ENCODE measurements around the gene MAP4K1. TPM values are rescaled to one million over a fixed set of nuclear protein-coding genes. Genes with fewer than 3 reads are reported as not detected.

Gene MAP4K1
- total and polyA plus RNA-seq, 2 of the 13 experiments (the other 11 are each of a cell fraction or from before 2014, with no cell fraction given) = 0.24 to 0.89 TPM

GRCh38 chr19:38649305-38650171, 31.8 kb upstream of the MAP4K1 start (continued):
- TF ChIP-seq USF2 (IDR thresholded peaks at IDR 0.05; ENCODE audit: low read depth, low read length) (no peak), USF2 (CRISPR knock-in tag; IDR thresholded peaks at IDR 0.05; ENCODE audit: borderline replicate concordance) (no peak), ZNF414 (CRISPR knock-in tag; IDR thresholded peaks at IDR 0.05) (0 out of 2 replicates have a peak, but pooled peaks have one; percentile 30), SMC3 (IDR thresholded peaks at IDR 0.05; ENCODE audit: low read length) (peak; percentile 28; the same call in 1 of the 2 replicates), ZC3H13 (CRISPR knock-in tag; IDR thresholded peaks at IDR 0.05) (peak; percentile 60; the same call in 1 of the 2 replicates), ZNF460 (CRISPR knock-in tag; IDR thresholded peaks at IDR 0.05; ENCODE audit: borderline replicate concordance) (no peak), BCL6 (CRISPR knock-in tag; IDR thresholded peaks at IDR 0.05) (peak; percentile 87), ARNT2 (CRISPR knock-in tag; IDR thresholded peaks at IDR 0.05; ENCODE audit: low read depth) (0 out of 2 replicates have a peak, but pooled peaks have one; percentile 51), ARID2 (CRISPR knock-in tag; IDR thresholded peaks at IDR 0.05; ENCODE audit: borderline replicate concordance) (peak; percentile 51; the same call in 1 of the 2 replicates), CCAR2 (optimal IDR thresholded peaks at IDR 0.05; ENCODE audit: low read depth, low read length) (no peak), SP140L (CRISPR knock-in tag; IDR thresholded peaks at IDR 0.05; ENCODE audit: borderline replicate concordance) (0 out of 2 replicates have a peak, but pooled peaks have one; percentile 57), ZNF713 (CRISPR knock-in tag; IDR thresholded peaks at IDR 0.05) (0 out of 2 replicates have a peak, but pooled peaks have one; percentile 59)
- TF ChIP-seq, protein P1, sequence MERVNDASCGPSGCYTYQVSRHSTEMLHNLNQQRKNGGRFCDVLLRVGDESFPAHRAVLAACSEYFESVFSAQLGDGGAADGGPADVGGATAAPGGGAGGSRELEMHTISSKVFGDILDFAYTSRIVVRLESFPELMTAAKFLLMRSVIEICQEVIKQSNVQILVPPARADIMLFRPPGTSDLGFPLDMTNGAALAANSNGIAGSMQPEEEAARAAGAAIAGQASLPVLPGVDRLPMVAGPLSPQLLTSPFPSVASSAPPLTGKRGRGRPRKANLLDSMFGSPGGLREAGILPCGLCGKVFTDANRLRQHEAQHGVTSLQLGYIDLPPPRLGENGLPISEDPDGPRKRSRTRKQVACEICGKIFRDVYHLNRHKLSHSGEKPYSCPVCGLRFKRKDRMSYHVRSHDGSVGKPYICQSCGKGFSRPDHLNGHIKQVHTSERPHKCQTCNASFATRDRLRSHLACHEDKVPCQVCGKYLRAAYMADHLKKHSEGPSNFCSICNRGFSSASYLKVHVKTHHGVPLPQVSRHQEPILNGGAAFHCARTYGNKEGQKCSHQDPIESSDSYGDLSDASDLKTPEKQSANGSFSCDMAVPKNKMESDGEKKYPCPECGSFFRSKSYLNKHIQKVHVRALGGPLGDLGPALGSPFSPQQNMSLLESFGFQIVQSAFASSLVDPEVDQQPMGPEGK (CRISPR knock-in tag; IDR thresholded peaks at IDR 0.05) = peak; percentile 74
- TF ChIP-seq, protein P2, sequence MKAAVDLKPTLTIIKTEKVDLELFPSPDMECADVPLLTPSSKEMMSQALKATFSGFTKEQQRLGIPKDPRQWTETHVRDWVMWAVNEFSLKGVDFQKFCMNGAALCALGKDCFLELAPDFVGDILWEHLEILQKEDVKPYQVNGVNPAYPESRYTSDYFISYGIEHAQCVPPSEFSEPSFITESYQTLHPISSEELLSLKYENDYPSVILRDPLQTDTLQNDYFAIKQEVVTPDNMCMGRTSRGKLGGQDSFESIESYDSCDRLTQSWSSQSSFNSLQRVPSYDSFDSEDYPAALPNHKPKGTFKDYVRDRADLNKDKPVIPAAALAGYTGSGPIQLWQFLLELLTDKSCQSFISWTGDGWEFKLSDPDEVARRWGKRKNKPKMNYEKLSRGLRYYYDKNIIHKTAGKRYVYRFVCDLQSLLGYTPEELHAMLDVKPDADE (CRISPR knock-in tag; IDR thresholded peaks at IDR 0.05) = 0 out of 2 replicates have a peak, but pooled peaks have one; percentile 58
- TF ChIP-seq, protein P3, sequence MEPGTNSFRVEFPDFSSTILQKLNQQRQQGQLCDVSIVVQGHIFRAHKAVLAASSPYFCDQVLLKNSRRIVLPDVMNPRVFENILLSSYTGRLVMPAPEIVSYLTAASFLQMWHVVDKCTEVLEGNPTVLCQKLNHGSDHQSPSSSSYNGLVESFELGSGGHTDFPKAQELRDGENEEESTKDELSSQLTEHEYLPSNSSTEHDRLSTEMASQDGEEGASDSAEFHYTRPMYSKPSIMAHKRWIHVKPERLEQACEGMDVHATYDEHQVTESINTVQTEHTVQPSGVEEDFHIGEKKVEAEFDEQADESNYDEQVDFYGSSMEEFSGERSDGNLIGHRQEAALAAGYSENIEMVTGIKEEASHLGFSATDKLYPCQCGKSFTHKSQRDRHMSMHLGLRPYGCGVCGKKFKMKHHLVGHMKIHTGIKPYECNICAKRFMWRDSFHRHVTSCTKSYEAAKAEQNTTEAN (CRISPR knock-in tag; conservative IDR thresholded peaks at IDR 0.05) = 0 out of 2 replicates have a peak, but pooled peaks have one; percentile 61
- TF ChIP-seq, protein P4, sequence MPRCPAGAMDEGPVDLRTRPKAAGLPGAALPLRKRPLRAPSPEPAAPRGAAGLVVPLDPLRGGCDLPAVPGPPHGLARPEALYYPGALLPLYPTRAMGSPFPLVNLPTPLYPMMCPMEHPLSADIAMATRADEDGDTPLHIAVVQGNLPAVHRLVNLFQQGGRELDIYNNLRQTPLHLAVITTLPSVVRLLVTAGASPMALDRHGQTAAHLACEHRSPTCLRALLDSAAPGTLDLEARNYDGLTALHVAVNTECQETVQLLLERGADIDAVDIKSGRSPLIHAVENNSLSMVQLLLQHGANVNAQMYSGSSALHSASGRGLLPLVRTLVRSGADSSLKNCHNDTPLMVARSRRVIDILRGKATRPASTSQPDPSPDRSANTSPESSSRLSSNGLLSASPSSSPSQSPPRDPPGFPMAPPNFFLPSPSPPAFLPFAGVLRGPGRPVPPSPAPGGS (CRISPR knock-in tag; IDR thresholded peaks at IDR 0.05) = no peak

Data from HepG2 (cell line).